Stomach (tissue), 9 donors: ENCODE results near the gene AAMP. TPM values are rescaled to one million over a fixed set of nuclear protein-coding genes. Genes with fewer than 3 reads are reported as not detected.
A peak's percentile ranks its signal among the peaks of the same experiment; 100 is the strongest.

Source experiments
- DNase-seq, 2 donors: peaks; one replicate each; pipeline versions ENCODE4 v3.0.0 to v3.0.0-alpha.2; 2013 to 2019
- H3K27ac ChIP-seq, 5 donors: fragments of 200-600 bp in 4 of 5; sonication (generic) in 4 of 5; one replicate each; pipeline ENCODE4 v1.5.1; 2013 to 2019; ENCODE audit warnings: mild to moderate bottlenecking in 1 of 5, moderate library complexity in 1 of 5
- H3K27me3 ChIP-seq, 3 donors: fragments of 200-600 bp; sonication (generic); one replicate each; pipeline ENCODE4 v1.5.1; 2017 to 2019; ENCODE audit warnings: mixed run types in 1 of 3
- H3K36me3 ChIP-seq, 4 donors: fragments of 200-600 bp; sonication (generic); 1 replicate in 3 of 4; 2 replicates in 1 of 4; pipeline ENCODE4 v1.5.1; 2016 to 2019
- H3K4me1 ChIP-seq, 4 donors: fragments of 200-600 bp; sonication (generic); one replicate each; pipeline ENCODE4 v1.5.1; 2016 to 2019
- H3K4me3 ChIP-seq, 4 donors: fragments of 200-600 bp; sonication (generic) in 3 of 4; one replicate each; pipeline ENCODE4 v1.5.1; 2016 to 2019; ENCODE audit warnings: mild to moderate bottlenecking in 1 of 4
- H3K9me3 ChIP-seq, 4 donors: fragments of 200-600 bp; sonication (generic); one replicate each; pipeline ENCODE4 v1.5.1; 2016 to 2019
- EP300 ChIP-seq: sonication (generic); formaldehyde crosslinking; IDR thresholded peaks from one replicate; pipeline ENCODE4 v1.6.1; 2017; ENCODE audit warnings: antibody characterized with exemption
- POLR2A ChIP-seq, 4 donors: fragments of 450-650 bp; IDR thresholded peaks; one replicate each; pipeline ENCODE4 v1.6.1; 2016; ENCODE audit warnings: antibody characterized with exemption in 4 of 4, control low read depth in 2 of 4, mild to moderate bottlenecking in 1 of 4, moderate library complexity in 1 of 4
- POLR2AphosphoS5 ChIP-seq, 3 donors: sonication (generic); formaldehyde crosslinking; IDR thresholded peaks; one replicate each; pipeline ENCODE4 v1.6.1; 2016; ENCODE audit warnings: antibody characterized with exemption in 3 of 3
- WGBS, 5 donors: extraction: QIAGEN DNeasy Blood & Tissue Kit in 3 of 5; methylation state at CpG; one replicate each; pipeline versions ENCODE4 v1.1.5 to v1.1.7; 2013 to 2018; 5-methylcytosine and 5-hydroxymethylcytosine counted together
- intact Hi-C: fragments of 100-400 bp; cut with DNase I; formaldehyde crosslinking; loops from one replicate; pipeline ENCODE4 v1.15.1; 2023; ENCODE audit warnings: low total_unique reads
- polyA plus RNA-seq, 3 donors: library from polyadenylated mRNA; stranded (reverse); fragments of 200-250 nt; gene quantifications; one replicate each; pipeline ENCODE4 v1.2.3, GENCODE V29; 2013
- total RNA-seq, 5 donors: library from RNA; depleted of rRNA; stranded (reverse); fragments of >200 nt; gene quantifications; one replicate each; pipeline versions ENCODE4 v1.1.0 to v1.2.3, GENCODE V29; 2014 to 2016
- TF ChIP-seq, protein P1 (sequence below), 7 experiments: fragments of 450-650 bp in 4 of 7; fragments of 200-600 bp in 3 of 7; sonication (generic) in 3 of 7; IDR thresholded peaks; one replicate each; pipeline ENCODE4 v1.5.1; 2016 to 2019; ENCODE audit warnings: antibody characterized with exemption in 7 of 7, control low read depth in 2 of 7, mild to moderate bottlenecking in 1 of 7
- donor health status: healthy with polysubstance abuse.
- donor health status: Bipolar disorder and iron deficiency.
- donor health status: healthy.

The AAMP gene
- total and polyA plus RNA-seq, 8 donors, result 82.6 to 218 (median 159) TPM

DNA sequence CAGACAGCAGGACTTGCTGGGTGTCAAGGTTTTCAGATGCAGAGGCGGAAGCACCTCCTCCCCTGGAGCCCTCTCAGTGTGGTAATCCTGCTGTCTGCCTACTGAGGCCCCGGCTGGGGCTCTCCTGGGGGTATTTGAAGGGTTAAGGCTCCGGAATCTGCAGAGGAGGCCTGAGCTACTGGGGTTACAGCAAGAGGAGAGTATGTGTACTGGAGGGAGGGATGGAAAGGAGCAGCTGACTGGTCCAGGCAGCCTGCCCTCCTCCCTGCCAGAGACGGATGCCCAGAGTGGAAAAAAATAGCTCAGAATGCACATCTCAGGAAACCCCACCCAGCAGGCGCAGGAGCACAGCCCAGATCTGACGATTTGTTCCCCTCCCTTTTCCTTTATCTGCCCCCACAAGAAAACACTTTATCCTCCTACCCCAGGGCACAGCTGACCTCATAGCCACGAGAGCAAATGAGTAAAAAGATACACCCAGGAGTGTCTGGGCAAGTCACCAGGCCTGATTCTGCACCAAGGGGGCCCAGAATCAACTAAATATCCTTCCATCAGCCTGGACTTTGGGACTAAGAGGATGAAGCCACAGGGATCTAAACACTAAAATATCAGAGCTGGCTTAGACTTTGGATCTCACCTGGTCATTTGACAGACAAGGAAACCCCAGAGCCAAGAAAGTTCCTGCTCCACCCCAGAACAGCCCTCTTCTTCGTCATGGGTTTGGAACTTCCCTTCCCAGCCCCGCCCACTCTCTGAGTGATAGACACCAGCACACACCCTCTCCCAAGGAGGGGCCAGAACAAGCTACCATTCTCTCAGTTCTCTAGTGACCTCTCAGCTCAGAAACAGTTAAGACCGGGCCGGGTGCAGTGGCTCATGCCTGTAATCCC is 16.9 kb upstream of the AAMP start:
- Histone ChIP-seq H3K4me3 (peak overlapping the region; percentile 35 to 48 (median 44)), H3K9me3 (no peaks in the 10 kb centered on the region), H3K27me3 (no peaks in the 10 kb centered on the region), H3K4me1 (peaks cover 90 to 97% (median 94%) of the 10 kb centered on the region in 4 donors), H3K27ac (peak overlapping the region; percentile 83 to 100 (median 99)), H3K36me3 (peaks cover under 1 to 17% (median 8%) of the 10 kb centered on the region in 4 donors)
- intact Hi-C loops, result no loop called here
- WGBS, 5 donors, result 2 to 4% (median 3%) methylated on average over 11 of the region's 11 CpGs
- peak; percentile 93 to 97 for DNase-seq
- peak; percentile 43 for TF ChIP-seq EP300
- peak; percentile 79 to 85 (median 85) for TF ChIP-seq POLR2AphosphoS5 (IDR thresholded peaks at IDR 0.05)
- no peak for TF ChIP-seq POLR2A (IDR thresholded peaks at IDR 0.05)
- TF ChIP-seq, protein P1, sequence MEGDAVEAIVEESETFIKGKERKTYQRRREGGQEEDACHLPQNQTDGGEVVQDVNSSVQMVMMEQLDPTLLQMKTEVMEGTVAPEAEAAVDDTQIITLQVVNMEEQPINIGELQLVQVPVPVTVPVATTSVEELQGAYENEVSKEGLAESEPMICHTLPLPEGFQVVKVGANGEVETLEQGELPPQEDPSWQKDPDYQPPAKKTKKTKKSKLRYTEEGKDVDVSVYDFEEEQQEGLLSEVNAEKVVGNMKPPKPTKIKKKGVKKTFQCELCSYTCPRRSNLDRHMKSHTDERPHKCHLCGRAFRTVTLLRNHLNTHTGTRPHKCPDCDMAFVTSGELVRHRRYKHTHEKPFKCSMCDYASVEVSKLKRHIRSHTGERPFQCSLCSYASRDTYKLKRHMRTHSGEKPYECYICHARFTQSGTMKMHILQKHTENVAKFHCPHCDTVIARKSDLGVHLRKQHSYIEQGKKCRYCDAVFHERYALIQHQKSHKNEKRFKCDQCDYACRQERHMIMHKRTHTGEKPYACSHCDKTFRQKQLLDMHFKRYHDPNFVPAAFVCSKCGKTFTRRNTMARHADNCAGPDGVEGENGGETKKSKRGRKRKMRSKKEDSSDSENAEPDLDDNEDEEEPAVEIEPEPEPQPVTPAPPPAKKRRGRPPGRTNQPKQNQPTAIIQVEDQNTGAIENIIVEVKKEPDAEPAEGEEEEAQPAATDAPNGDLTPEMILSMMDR (IDR thresholded peaks at IDR 0.05), result no peak

DNA sequence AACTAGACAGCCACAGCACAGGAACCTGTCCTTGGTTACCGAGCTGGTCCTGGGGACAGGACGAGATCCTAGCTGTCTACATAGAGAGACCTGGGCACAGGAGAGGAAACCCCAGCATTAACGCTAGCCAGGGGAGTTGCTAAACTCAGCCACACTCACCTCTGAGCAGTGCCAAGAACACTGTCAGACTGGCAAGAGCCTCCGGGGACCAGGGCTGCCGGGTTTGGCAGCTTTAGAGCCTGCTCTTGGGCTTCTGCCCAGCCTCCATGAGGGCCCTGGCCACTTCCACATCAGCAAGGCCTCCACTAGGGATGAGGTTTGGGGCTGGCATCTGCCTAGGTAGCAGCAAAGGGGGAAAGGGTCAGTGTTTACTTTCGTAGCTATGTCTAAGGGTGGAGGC is 15.7 kb upstream of the AAMP start:
- intact Hi-C loops, result no loop called here
- peak overlapping the region in 2 of 4 donors; percentile 46 to 48 for H3K4me3 ChIP-seq
- no peaks in the 10 kb centered on the region for H3K27me3 ChIP-seq
- 9 to 34% (median 16%) methylated on average over 5 to 6 of the region's 6 CpGs for WGBS, 5 donors
- peaks cover 13 to 30% (median 20%) of the 10 kb centered on the region in 4 donors for H3K36me3 ChIP-seq
- TF ChIP-seq POLR2AphosphoS5 (IDR thresholded peaks at IDR 0.05) (peak in 2 of 3 donors; percentile 53 to 63), POLR2A (IDR thresholded peaks at IDR 0.05) (no peak), EP300 (no peak)
- DNase-seq, result peak; percentile 46 to 84
- H3K4me1 ChIP-seq, result peaks cover 90 to 96% (median 95%) of the 10 kb centered on the region in 4 donors
- no peaks in the 10 kb centered on the region for H3K9me3 ChIP-seq
- peak overlapping the region; percentile 83 to 100 (median 99) for H3K27ac ChIP-seq

DNA sequence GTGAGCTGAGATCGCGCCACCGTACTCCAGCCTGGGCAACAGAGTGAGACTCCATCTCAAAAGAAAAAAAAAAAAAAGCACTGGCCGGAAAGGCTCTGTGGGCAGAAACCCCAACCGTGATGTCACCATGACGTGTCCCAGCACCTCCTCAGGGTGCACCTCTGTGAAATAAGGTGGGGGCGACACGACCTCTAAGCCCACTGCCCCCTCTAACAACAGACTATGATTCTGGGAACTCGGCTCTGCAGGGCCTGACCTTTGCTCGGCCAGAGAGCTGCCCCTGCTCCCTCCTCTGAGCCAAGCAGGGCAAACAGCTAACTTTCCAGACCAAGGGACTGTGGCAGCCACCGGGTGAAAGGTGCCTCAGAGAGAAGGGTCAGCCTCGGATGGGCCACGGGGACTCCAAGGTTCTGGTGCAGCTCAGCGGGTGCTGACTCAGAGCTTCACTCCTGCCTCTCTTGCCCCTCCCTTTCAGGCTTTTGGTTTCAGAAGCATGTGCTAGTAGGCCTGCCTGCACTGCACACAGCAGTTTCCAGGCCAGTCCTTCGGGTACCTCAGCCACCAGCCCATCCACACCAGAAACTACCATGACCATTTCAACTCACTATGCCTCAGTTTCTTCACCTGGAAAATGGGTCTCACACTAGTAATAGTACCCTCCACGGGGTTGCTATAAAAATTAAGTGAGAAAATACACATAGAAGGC is 14.3 kb upstream of the AAMP start:
- H3K27ac ChIP-seq, result peak overlapping the region; percentile 69 to 100 (median 99)
- H3K4me1 ChIP-seq, result peaks cover 81 to 94% (median 89%) of the 10 kb centered on the region in 4 donors
- H3K4me3 ChIP-seq, result peak overlapping the region in 3 of 4 donors; percentile 20 to 30 (median 24)
- H3K36me3 ChIP-seq, result peaks cover 26 to 43% (median 34%) of the 10 kb centered on the region in 4 donors
- TF ChIP-seq POLR2A (IDR thresholded peaks at IDR 0.05), result no peak
- TF ChIP-seq POLR2AphosphoS5 (IDR thresholded peaks at IDR 0.05), result peak in 2 of 3 donors; percentile 64 to 75
- TF ChIP-seq, protein P1 (IDR thresholded peaks at IDR 0.05), result no peak
- TF ChIP-seq EP300, result no peak
- no peaks in the 10 kb centered on the region for H3K9me3 ChIP-seq
- WGBS, 5 donors, result 31 to 44% (median 42%) methylated on average over 14 to 16 of the region's 16 CpGs
- peak; percentile 70 to 71 for DNase-seq
- H3K27me3 ChIP-seq, result no peaks in the 10 kb centered on the region
- intact Hi-C loops, result no loop called here

DNA sequence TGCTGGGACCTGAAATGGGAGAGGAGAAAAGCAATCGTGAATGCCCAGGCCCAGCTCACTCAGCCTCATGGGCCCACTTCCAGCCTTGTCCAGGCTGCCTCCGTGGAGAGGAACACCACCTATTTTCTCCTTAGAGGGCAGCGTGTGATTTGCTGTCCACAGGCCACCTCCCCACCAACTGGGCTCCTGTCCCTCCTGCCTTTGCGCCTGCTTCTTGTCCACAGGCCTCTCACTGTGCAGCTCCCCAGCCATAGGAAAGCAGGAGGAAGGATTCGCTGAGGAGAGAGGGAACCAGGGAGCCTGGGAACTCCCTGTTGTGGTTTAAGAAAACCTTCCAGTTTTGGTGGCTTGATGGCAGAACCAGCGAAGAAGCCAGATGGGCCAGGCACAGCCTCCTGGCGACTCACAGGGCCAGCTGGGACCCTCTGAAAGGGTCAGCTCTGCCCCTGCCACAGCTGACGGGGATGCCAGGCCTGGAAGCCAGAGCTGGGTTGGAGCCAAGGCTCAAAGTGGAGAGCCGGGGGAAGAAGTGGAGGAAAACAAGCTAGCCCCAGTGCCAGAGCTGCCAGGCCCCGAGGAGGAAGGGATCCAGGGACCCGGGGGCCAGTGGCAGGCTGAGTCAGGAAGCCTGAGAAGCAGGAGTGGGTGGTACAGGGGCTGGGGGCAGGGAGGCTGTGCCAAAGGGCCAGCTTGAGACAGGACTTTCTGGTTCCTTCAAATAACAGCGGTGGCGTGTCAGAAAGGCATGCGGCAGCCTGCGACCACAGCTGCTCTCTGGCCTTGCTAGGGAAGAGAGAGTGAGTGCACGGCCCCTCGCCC is 12.4 kb upstream of the AAMP start:
- WGBS, 5 donors, result 25 to 42% (median 33%) methylated on average over 12 to 17 of the region's 17 CpGs
- Histone ChIP-seq H3K9me3 (no peaks in the 10 kb centered on the region), H3K27me3 (no peaks in the 10 kb centered on the region), H3K27ac (peak overlapping the region; percentile 83 to 100 (median 99)), H3K36me3 (peaks cover 45 to 62% (median 53%) of the 10 kb centered on the region in 4 donors), H3K4me1 (peaks cover 64 to 94% (median 89%) of the 10 kb centered on the region in 4 donors), H3K4me3 (peak overlapping the region in 2 of 4 donors; percentile 4 to 8)
- peak; percentile 78 to 88 for DNase-seq
- TF ChIP-seq EP300 (no peak), POLR2AphosphoS5 (IDR thresholded peaks at IDR 0.05) (peak in 2 of 3 donors; percentile 35 to 62)
- intact Hi-C loops, result no loop called here
